Uterus (tissue), 4 donors: ENCODE results near the gene KRT73. TPM values are rescaled to one million over a fixed set of nuclear protein-coding genes. Genes with fewer than 3 reads are reported as not detected.

Experiments used
- DNase-seq, 2 donors: peaks; one replicate each; pipeline ENCODE4 v3.0.0-alpha.2; 2019 to 2020
- H3K27ac ChIP-seq, 2 donors: fragments of 200-600 bp; sonication (generic); 1 replicate in 1 of 2; 2 replicates in 1 of 2; pipeline ENCODE4 v1.5.1; 2016 to 2018
- H3K27me3 ChIP-seq, 2 donors: fragments of 200-600 bp; sonication (generic); one replicate each; pipeline ENCODE4 v1.5.1; 2018 to 2019; ENCODE audit warnings: control low read depth in 1 of 2
- H3K36me3 ChIP-seq, 2 donors: fragments of 200-600 bp; sonication (generic); one replicate each; pipeline ENCODE4 v1.5.1; 2019; ENCODE audit warnings: control low read depth in 1 of 2
- H3K4me1 ChIP-seq, 2 donors: fragments of 200-600 bp; sonication (generic); one replicate each; pipeline ENCODE4 v1.5.1; 2018 to 2019; ENCODE audit warnings: control low read depth in 1 of 2
- H3K4me3 ChIP-seq, 2 donors: fragments of 200-600 bp; sonication (generic); 1 replicate in 1 of 2; 2 replicates in 1 of 2; pipeline ENCODE4 v1.5.1; 2018 to 2019; ENCODE audit warnings: mild to moderate bottlenecking in 1 of 2
- H3K9me3 ChIP-seq, 2 donors: fragments of 200-600 bp; sonication (generic); one replicate each; pipeline ENCODE4 v1.5.1; 2019; ENCODE audit warnings: control low read depth in 1 of 2
- POLR2A ChIP-seq, 2 donors: fragments of 450-650 bp; IDR thresholded peaks; one replicate each; pipeline ENCODE4 v1.6.1; 2016; ENCODE audit warnings: antibody characterized with exemption in 2 of 2, mild to moderate bottlenecking in 1 of 2, moderate library complexity in 1 of 2
- intact Hi-C: fragments of 100-400 bp; cut with DNase I; formaldehyde crosslinking; loops from one replicate; pipeline ENCODE4 v1.15.1; 2023; ENCODE audit warnings: low total_unique reads
- total RNA-seq, 4 donors: library from RNA; depleted of rRNA in 3 of 4; stranded (reverse); fragments of >200 nt in 3 of 4; gene quantifications; one replicate each; pipeline versions ENCODE4 v1.1.0 to v1.2.4, GENCODE V29; 2014 to 2023
- TF ChIP-seq, protein P1 (sequence below), 4 experiments: fragments of 200-600 bp in 2 of 4; fragments of 450-650 bp in 2 of 4; sonication (generic) in 2 of 4; IDR thresholded peaks; one replicate each; pipeline ENCODE4 v1.5.1; 2016 to 2019; ENCODE audit warnings: antibody characterized with exemption in 4 of 4, mild to moderate bottlenecking in 2 of 4, moderate library complexity in 1 of 4
- donor health status: DM: yes; HTN: yes; CAD: no.

The KRT73 gene
- total RNA-seq, 4 donors from 2014 or later: not detected

DNA sequence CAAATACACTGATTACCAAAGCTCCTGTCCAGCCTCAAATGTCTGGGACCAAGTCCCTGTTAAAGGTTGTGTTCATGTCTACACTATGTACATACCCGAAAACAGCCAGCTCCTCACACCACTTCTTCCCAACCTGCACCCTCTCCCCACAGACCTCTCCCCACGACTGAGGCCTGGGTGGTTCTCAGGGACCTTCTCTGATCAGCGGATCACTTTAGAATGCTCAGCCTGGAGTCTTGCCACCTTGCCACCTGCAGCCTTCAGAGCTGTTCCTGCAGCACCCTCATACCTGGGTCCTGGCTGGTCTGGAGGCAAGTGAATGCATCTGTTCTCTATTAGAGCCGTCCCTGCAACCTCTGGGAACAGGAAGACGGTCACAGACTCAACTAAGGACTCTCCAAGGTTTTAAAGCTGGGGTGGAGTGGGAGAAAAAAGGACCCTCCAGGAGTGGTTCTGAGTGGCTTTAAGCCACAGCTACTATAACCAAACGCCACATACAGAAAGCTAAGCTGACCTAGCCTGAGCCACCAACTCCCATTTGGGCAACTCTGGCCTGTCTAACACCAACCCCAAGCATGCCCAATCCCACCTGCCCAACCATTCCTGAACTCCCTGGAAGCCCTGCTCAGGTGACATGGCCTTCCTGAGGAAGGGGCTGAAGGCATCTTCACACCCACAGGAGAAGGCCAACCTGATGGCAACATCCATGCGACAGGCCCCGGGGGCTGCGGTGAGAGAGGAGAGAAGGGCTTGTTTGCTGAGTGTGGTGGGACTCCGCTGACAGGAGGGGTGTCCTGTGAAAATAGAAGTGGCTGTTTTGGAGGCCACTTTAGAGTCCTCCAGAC, 25.1 kb upstream of the KRT73 start:
- no peak for TF ChIP-seq POLR2A (IDR thresholded peaks at IDR 0.05)
- TF ChIP-seq, protein P1, sequence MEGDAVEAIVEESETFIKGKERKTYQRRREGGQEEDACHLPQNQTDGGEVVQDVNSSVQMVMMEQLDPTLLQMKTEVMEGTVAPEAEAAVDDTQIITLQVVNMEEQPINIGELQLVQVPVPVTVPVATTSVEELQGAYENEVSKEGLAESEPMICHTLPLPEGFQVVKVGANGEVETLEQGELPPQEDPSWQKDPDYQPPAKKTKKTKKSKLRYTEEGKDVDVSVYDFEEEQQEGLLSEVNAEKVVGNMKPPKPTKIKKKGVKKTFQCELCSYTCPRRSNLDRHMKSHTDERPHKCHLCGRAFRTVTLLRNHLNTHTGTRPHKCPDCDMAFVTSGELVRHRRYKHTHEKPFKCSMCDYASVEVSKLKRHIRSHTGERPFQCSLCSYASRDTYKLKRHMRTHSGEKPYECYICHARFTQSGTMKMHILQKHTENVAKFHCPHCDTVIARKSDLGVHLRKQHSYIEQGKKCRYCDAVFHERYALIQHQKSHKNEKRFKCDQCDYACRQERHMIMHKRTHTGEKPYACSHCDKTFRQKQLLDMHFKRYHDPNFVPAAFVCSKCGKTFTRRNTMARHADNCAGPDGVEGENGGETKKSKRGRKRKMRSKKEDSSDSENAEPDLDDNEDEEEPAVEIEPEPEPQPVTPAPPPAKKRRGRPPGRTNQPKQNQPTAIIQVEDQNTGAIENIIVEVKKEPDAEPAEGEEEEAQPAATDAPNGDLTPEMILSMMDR (IDR thresholded peaks at IDR 0.05): no peak
- no peak for DNase-seq
- intact Hi-C loops: no loop called here

DNA sequence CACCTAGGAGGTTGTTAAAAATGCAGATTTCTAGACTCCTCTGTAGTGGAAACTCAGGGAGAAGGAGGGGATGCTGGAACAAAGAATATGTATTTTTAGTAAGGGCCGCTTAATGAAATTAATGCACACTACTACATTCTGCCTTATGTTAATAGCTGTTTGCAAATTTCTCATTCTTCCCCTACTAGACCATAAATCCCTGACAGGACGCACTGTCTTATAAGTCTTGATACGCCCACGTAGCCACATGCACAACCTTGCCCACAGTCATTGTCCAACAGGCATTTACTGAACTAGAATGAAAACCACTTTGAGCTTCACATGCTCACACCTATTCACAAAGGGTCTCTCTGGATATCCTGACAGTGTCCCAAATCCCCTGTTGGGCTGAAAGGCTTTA, 23.1 kb upstream of the KRT73 start:
- no peak for DNase-seq
- Histone ChIP-seq H3K36me3 (no peaks in the 10 kb centered on the region), H3K4me1 (no peaks in the 10 kb centered on the region), H3K4me3 (no peak overlapping the region), H3K27me3 (no peaks in the 10 kb centered on the region), H3K9me3 (no peaks in the 10 kb centered on the region), H3K27ac (no peak overlapping the region)
- intact Hi-C loops: no loop called here
- TF ChIP-seq POLR2A (IDR thresholded peaks at IDR 0.05): no peak
- TF ChIP-seq, protein P1 (IDR thresholded peaks at IDR 0.05): no peak

More for the DNA sequence above, 25.1 kb upstream of the KRT73 start:
- H3K9me3 ChIP-seq: no peaks in the 10 kb centered on the region
- H3K4me1 ChIP-seq: no peaks in the 10 kb centered on the region
- no peak overlapping the region for H3K27ac ChIP-seq
- H3K36me3 ChIP-seq: no peaks in the 10 kb centered on the region
- no peak overlapping the region for H3K4me3 ChIP-seq
- no peaks in the 10 kb centered on the region for H3K27me3 ChIP-seq

DNA sequence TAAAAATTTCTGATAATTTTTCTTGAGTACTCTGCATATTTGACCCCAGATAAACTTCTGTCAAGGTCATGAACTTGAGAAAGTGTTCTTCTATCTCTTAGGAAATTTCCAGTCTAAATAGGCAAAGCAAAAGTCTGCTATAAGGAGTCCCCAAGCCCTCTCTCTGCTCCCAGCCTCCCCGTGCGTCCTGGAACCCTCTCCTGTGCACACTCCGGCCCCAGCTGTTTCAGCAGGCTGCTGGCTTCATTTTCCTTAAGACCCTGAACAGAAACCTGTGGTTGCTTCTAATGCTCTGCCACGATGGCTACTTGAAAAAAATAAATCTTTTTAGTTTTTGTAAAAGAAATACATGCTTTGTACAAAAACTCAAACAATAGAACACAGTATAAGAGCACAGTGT, 18.9 kb upstream of the KRT73 start:
- Histone ChIP-seq H3K27me3 (no peaks in the 10 kb centered on the region), H3K36me3 (no peaks in the 10 kb centered on the region), H3K9me3 (no peaks in the 10 kb centered on the region), H3K4me3 (no peak overlapping the region), H3K27ac (no peak overlapping the region), H3K4me1 (no peaks in the 10 kb centered on the region)
- intact Hi-C loops: no loop called here
- DNase-seq: no peak
- TF ChIP-seq POLR2A (IDR thresholded peaks at IDR 0.05): no peak
- TF ChIP-seq, protein P1 (IDR thresholded peaks at IDR 0.05): no peak

DNA sequence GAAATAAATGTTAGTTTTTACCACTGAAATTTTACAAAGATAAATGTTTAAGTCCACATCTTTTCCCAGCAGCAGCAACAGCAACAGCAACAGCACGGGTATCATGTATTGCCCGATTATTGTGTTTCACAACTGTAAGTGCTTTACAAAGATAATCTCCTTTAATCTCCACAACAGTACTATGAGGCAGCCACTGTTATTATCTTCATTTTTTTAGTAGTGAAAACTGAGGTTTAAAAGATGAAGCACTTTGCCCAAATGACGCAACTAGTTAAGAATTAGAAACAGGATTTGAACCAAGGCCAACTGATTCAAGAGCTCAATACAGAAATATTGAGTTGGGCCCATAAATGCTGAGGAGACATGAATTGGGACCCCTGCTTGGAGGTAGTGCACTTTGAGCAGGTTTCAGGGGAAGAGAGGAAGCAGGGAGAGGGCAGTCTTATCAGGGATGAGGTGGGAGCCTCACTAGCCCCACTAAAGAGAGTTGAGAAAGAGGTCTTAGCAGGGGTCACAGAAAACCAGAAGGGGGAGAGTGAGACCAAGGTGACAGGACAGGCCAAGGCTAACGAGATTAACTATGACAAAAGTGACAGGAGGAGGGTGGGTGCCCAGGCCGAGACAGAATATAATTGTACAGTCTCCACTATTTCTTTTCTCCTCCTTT, 18.4 kb upstream of the KRT73 start:
- H3K27ac ChIP-seq: no peak overlapping the region
- H3K27me3 ChIP-seq: no peaks in the 10 kb centered on the region
- intact Hi-C loops: no loop called here

More for the DNA sequence above, 18.4 kb upstream of the KRT73 start:
- H3K9me3 ChIP-seq: no peaks in the 10 kb centered on the region
- DNase-seq: no peak
- no peaks in the 10 kb centered on the region for H3K4me1 ChIP-seq
- no peak for TF ChIP-seq POLR2A (IDR thresholded peaks at IDR 0.05)
- TF ChIP-seq, protein P1 (IDR thresholded peaks at IDR 0.05): no peak
- no peak overlapping the region for H3K4me3 ChIP-seq
- no peaks in the 10 kb centered on the region for H3K36me3 ChIP-seq
